CD4-positive, CD25-positive, alpha-beta regulatory T cell (primary cell): ENCODE data around the gene CAPN5. TPM values are rescaled to one million over a fixed set of nuclear protein-coding genes. Genes with fewer than 3 reads are reported as not detected.
A peak's percentile ranks its signal among the peaks of the same experiment; 100 is the strongest.

Experiments
- ATAC-seq, 2 donors: fragments of 150-1000 bp; cut with Tn5 transposase; one replicate each; pipeline ENCODE4 v1.10.0; 2021; ENCODE audit warnings: low read depth in 2 of 2, moderate number of reproducible peaks in 2 of 2, moderate library complexity in 1 of 2
- DNase-seq, 3 donors: peaks; one replicate each; pipeline versions ENCODE4 v3.0.0 to v3.0.0-alpha.2; 2012 to 2022; ENCODE audit warnings: mixed read lengths in 1 of 3
- H3K27ac ChIP-seq: one replicate; pipeline ENCODE4 v1.7.0; 2013; ENCODE audit warnings: mild to moderate bottlenecking, low read length; ENCODE audit not compliant: insufficient read depth, poor library complexity, severe bottlenecking
- H3K27me3 ChIP-seq: one replicate; pipeline ENCODE4 v1.7.0; 2013; ENCODE audit warnings: low read length; ENCODE audit not compliant: control insufficient read depth, insufficient read depth
- H3K36me3 ChIP-seq: one replicate; pipeline ENCODE4 v1.7.0; 2013; ENCODE audit warnings: mild to moderate bottlenecking, low read length, moderate library complexity; ENCODE audit not compliant: control insufficient read depth, insufficient read depth
- H3K4me1 ChIP-seq: 2 replicates; pipeline ENCODE4 v1.7.0; 2013; ENCODE audit warnings: mild to moderate bottlenecking, low read length; ENCODE audit not compliant: insufficient read depth, control insufficient read depth, poor library complexity, severe bottlenecking
- H3K4me3 ChIP-seq: one replicate; pipeline ENCODE4 v1.7.0; 2013; ENCODE audit warnings: low read depth, mild to moderate bottlenecking, low read length, moderate library complexity
- H3K9me3 ChIP-seq, 2 experiments: 1 replicate in 1 of 2; 2 replicates in 1 of 2; pipeline ENCODE4 v1.7.0; 2013; ENCODE audit warnings: low read length in 2 of 2, mild to moderate bottlenecking in 1 of 2, moderate library complexity in 1 of 2; ENCODE audit not compliant: control insufficient read depth in 2 of 2
- H3K27ac Mint-ChIP-seq, 3 donors: one replicate each; pipeline ENCODE4 v1.8.0; 2020 to 2022; ENCODE audit warnings: mild to moderate bottlenecking in 3 of 3, mixed read lengths in 3 of 3, moderate library complexity in 2 of 3
- H3K27me3 Mint-ChIP-seq: one replicate; pipeline ENCODE4 v1.8.0; 2022; ENCODE audit warnings: mild to moderate bottlenecking, mixed read lengths
- H3K36me3 Mint-ChIP-seq: one replicate; pipeline ENCODE4 v1.8.0; 2020; ENCODE audit warnings: mixed read lengths
- H3K4me1 Mint-ChIP-seq, 4 donors: one replicate each; pipeline ENCODE4 v1.8.0; 2020 to 2022; ENCODE audit warnings: mixed read lengths in 4 of 4, mild to moderate bottlenecking in 1 of 4
- H3K4me3 Mint-ChIP-seq, 4 donors: one replicate each; pipeline ENCODE4 v1.8.0; 2020 to 2022; ENCODE audit warnings: mild to moderate bottlenecking in 4 of 4, mixed read lengths in 4 of 4, moderate library complexity in 3 of 4
- H3K9me3 Mint-ChIP-seq, 7 donors: one replicate each; pipeline ENCODE4 v1.8.0; 2020 to 2022; ENCODE audit warnings: mixed read lengths in 7 of 7, mild to moderate bottlenecking in 3 of 7, moderate library complexity in 2 of 7
- polyA plus RNA-seq, 4 donors: library from polyadenylated mRNA; unstranded; fragments of 300-500 nt; fragmentation: Illumina TruSeq; gene quantifications; one replicate each; pipeline ENCODE4 v1.2.3, GENCODE V29; 2021
- total RNA-seq: library from RNA; stranded (reverse); gene quantifications from one replicate; pipeline ENCODE4 v1.2.3, GENCODE V29; 2022

CAPN5 gene
- total and polyA plus RNA-seq, 5 donors from 2014 or later = 0.74 to 2.8 (median 1.2) TPM

- H3K9me3 Mint-ChIP-seq = no peaks in the 10 kb centered on the region
- DNase-seq (no peak), ATAC-seq (no peak)
- H3K4me3 Mint-ChIP-seq = peak within 1 kb of the TSS; percentile 63 to 77 (median 71)
- Histone ChIP-seq H3K9me3 (no peaks in the 10 kb centered on the region), H3K4me3 (peak within 1 kb of the TSS; percentile 47), H3K27ac (no peak within 1 kb of the TSS), H3K36me3 (no peaks in the 10 kb centered on the region), H3K27me3 (no peaks in the 10 kb centered on the region), H3K4me1 (peaks cover 11% of the 10 kb centered on the region)
- peaks cover 5% of the 10 kb centered on the region for H3K36me3 Mint-ChIP-seq
- H3K27me3 Mint-ChIP-seq = peaks cover 11% of the 10 kb centered on the region
- peak within 1 kb of the TSS in 2 of 3 donors; percentile 70 to 71 for H3K27ac Mint-ChIP-seq
- peaks cover 0 to 12% (median 0%) of the 10 kb centered on the region in 4 donors for H3K4me1 Mint-ChIP-seq
These were observed 61.3 kb downstream of the CAPN5 start, which contains the start of gene MYO7A for GRCh38 chr11:77127920-77128691. Gene MYO7A (plus strand): TSS chr11:77128246. CDS start chr11:77130635, 2,389 bp downstream.

- Mint-ChIP-seq H3K27me3 (peaks cover 7% of the 10 kb centered on the region), H3K4me3 (peak overlapping the region in 1 of 4 donors; percentile 24), H3K27ac (peak overlapping the region in 1 of 3 donors; percentile 69), H3K9me3 (no peaks in the 10 kb centered on the region), H3K36me3 (no peaks in the 10 kb centered on the region), H3K4me1 (peaks cover 0 to 12% (median 0%) of the 10 kb centered on the region in 4 donors)
- no peaks in the 10 kb centered on the region for H3K27me3 ChIP-seq
- H3K27ac ChIP-seq = no peak overlapping the region
- H3K36me3 ChIP-seq = no peaks in the 10 kb centered on the region
- peaks cover 11% of the 10 kb centered on the region for H3K4me1 ChIP-seq
- no peaks in the 10 kb centered on the region for H3K9me3 ChIP-seq
- no peak for DNase-seq
- no peak for ATAC-seq
- no peak overlapping the region for H3K4me3 ChIP-seq
These were observed 62.5 kb downstream of the CAPN5 start for GRCh38 chr11:77129069-77129841.

- Histone ChIP-seq H3K4me3 (no peak overlapping the region), H3K27ac (no peak overlapping the region), H3K4me1 (peaks cover 11% of the 10 kb centered on the region), H3K27me3 (no peaks in the 10 kb centered on the region), H3K36me3 (no peaks in the 10 kb centered on the region), H3K9me3 (no peaks in the 10 kb centered on the region)
- ATAC-seq (no peak), DNase-seq (no peak)
- Mint-ChIP-seq H3K4me3 (no peak overlapping the region), H3K27ac (no peak overlapping the region), H3K27me3 (peaks cover 6% of the 10 kb centered on the region), H3K9me3 (no peaks in the 10 kb centered on the region), H3K4me1 (peaks cover 0 to 12% (median 0%) of the 10 kb centered on the region in 4 donors), H3K36me3 (no peaks in the 10 kb centered on the region)
These were observed 63.3 kb downstream of the CAPN5 start for GRCh38 chr11:77129842-77130756.

- ATAC-seq (no peak), DNase-seq (no peak)
- H3K9me3 ChIP-seq = no peaks in the 10 kb centered on the region
- Mint-ChIP-seq H3K36me3 (no peaks in the 10 kb centered on the region), H3K4me3 (no peak overlapping the region), H3K27me3 (peaks cover 6% of the 10 kb centered on the region), H3K4me1 (peaks cover 0 to 12% (median 0%) of the 10 kb centered on the region in 4 donors), H3K27ac (no peak overlapping the region), H3K9me3 (no peaks in the 10 kb centered on the region)
- no peaks in the 10 kb centered on the region for H3K27me3 ChIP-seq
- H3K27ac ChIP-seq = no peak overlapping the region
- peaks cover 11% of the 10 kb centered on the region for H3K4me1 ChIP-seq
- H3K36me3 ChIP-seq = no peaks in the 10 kb centered on the region
- H3K4me3 ChIP-seq = no peak overlapping the region
These were observed 64.2 kb downstream of the CAPN5 start for GRCh38 chr11:77130763-77131513.

- H3K27me3 ChIP-seq = no peaks in the 10 kb centered on the region
- H3K9me3 ChIP-seq = no peaks in the 10 kb centered on the region
- Mint-ChIP-seq H3K9me3 (no peaks in the 10 kb centered on the region), H3K36me3 (no peaks in the 10 kb centered on the region), H3K4me1 (peaks cover 0 to 12% (median 3%) of the 10 kb centered on the region in 4 donors), H3K4me3 (no peak overlapping the region), H3K27ac (no peak overlapping the region), H3K27me3 (peaks cover 6% of the 10 kb centered on the region)
- H3K36me3 ChIP-seq = no peaks in the 10 kb centered on the region
- no peak overlapping the region for H3K27ac ChIP-seq
- no peak for DNase-seq
- no peak overlapping the region for H3K4me3 ChIP-seq
- no peak for ATAC-seq
- peaks cover 11% of the 10 kb centered on the region for H3K4me1 ChIP-seq
These were observed 64.8 kb downstream of the CAPN5 start for GRCh38 chr11:77131560-77131959.

GRCh38 chr11:77135069-77135468, 68.3 kb downstream of the CAPN5 start:
- ATAC-seq (no peak), DNase-seq (no peak)
- peaks cover 0 to 6% (median 0%) of the 10 kb centered on the region in 4 donors for H3K4me1 Mint-ChIP-seq
- H3K36me3 Mint-ChIP-seq = no peaks in the 10 kb centered on the region
- Histone ChIP-seq H3K9me3 (no peaks in the 10 kb centered on the region), H3K4me3 (no peak overlapping the region), H3K27me3 (no peaks in the 10 kb centered on the region), H3K27ac (no peak overlapping the region), H3K4me1 (no peaks in the 10 kb centered on the region), H3K36me3 (no peaks in the 10 kb centered on the region)
- no peak overlapping the region for H3K27ac Mint-ChIP-seq
- peaks cover 8% of the 10 kb centered on the region for H3K27me3 Mint-ChIP-seq
- no peaks in the 10 kb centered on the region for H3K9me3 Mint-ChIP-seq
- H3K4me3 Mint-ChIP-seq = no peak overlapping the region

GRCh38 chr11:77136074-77136473, 69.3 kb downstream of the CAPN5 start:
- no peak overlapping the region for H3K4me3 ChIP-seq
- ATAC-seq (no peak), DNase-seq (no peak)
- no peak overlapping the region for H3K27ac ChIP-seq
- no peak overlapping the region for H3K27ac Mint-ChIP-seq
- H3K27me3 ChIP-seq = no peaks in the 10 kb centered on the region
- peaks cover 0 to 6% (median 0%) of the 10 kb centered on the region in 4 donors for H3K4me1 Mint-ChIP-seq
- H3K27me3 Mint-ChIP-seq = peaks cover 8% of the 10 kb centered on the region
- H3K36me3 Mint-ChIP-seq = no peaks in the 10 kb centered on the region
- no peak overlapping the region for H3K4me3 Mint-ChIP-seq
- no peaks in the 10 kb centered on the region for H3K9me3 Mint-ChIP-seq
- H3K9me3 ChIP-seq = no peaks in the 10 kb centered on the region
- H3K4me1 ChIP-seq = no peaks in the 10 kb centered on the region
- no peaks in the 10 kb centered on the region for H3K36me3 ChIP-seq
